Hematopoietic multipotent progenitor cell treated with erythropoietin and hydrocortisone succinate and interleukin-3 and kit ligand, for 17 days (in vitro differentiated cells): Measurements from ENCODE around the gene TCP1.
"Not testable (repeated sequence)": the region's sequence is repeated elsewhere in the genome, so short reads cannot be mapped to it uniquely, and the experiment has no call there.

Experiments
- DNase-seq: peaks from one replicate; pipeline ENCODE4 v3.0.0-alpha.2; 2015; ENCODE audit warnings: low spot score

TCP1 gene

DNA sequence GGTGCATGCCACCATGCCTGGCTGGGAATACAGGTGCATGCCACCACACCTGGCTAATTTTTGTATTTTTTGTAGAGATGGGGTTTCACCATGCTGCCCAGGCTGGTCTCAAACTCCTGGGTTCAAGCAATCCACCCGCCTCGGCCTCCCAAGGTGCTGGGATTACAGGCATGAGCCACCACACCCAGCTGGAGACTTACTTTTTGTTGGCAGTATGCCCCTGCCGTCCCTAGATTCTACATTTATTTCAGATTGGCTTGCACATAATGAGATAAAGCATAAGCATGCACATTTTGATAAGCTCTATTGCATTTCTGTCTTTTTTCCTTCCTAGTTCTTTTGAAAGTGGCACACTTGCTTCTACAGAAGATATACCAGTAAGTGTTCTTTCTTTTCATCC, 27.4 kb upstream of the TCP1 start:
- DNase-seq = not testable (repeated sequence)

DNA sequence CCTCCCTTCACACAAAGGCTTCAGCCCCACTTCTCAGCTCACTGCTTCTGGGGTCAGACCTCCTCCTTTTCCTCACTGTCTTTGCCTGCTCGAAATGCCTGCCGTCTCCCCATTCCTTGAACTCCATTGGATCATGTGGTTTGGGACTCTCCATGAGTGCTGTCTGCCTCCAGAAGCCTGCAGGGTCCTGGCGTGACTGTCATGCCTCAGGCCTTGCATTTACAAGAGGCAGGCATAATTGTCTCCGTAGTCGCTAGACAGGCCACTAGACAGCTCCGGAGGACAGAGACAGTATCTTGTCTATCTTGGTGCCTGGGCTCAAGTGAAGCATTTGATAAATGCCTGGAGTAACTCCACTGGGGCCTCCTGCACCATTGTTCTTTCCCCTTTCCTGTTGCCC, 26.0 kb upstream of the TCP1 start:
- DNase-seq = no peak

- no peak for DNase-seq
These were observed 24.4 kb upstream of the TCP1 start for GRCh38 chr6:159813781-159814180.

GRCh38 chr6:159809149-159809548, 19.7 kb upstream of the TCP1 start:
- DNase-seq = no peak

DNA sequence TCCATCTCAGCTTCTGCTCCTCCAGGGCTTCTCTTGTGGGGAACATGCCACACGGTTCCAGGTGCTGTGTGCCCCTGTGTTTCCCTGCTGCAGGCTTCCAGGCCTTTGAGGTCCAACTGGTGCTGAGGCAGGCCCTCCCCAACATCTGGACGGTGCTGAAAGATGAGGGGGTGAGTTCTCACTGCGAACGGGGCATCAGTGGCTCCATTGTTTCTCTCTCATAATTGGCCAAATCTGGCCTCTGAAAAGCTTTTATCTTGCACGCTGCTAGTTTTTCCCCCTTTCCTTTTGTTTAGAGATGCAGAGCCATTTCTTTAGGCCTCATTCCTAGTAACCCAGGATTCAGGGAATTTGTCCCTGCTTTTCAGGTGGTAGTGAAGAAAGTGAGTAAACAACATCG, 19.2 kb upstream of the TCP1 start:
- no peak for DNase-seq

GRCh38 chr6:159807150-159807858, 17.9 kb upstream of the TCP1 start:
- no peak for DNase-seq

- DNase-seq = no peak
These were observed 16.6 kb upstream of the TCP1 start for GRCh38 chr6:159806021-159806458.

- DNase-seq = no peak
These were observed 16.1 kb upstream of the TCP1 start for GRCh38 chr6:159805440-159806020.

DNA sequence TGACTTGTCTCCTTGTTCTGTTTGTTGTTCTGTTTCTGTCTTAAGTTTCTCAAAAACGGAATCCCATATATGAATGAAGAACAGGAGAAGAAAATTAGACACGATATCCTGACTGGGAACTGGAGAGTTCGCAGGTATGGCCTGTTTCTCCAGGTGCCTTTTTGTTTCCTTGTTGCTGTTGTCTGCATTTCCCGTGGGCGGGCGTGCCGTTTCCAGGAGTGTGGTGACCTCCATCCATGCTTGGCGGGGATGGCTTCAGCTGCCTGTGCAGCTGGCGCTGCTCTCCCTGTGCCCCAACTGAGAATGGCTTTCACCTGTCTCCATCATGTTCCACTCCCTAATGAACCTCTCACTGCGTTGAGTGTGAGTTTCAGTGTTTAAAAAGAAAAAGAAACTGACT, 15.1 kb upstream of the TCP1 start:
- DNase-seq = no peak

DNA sequence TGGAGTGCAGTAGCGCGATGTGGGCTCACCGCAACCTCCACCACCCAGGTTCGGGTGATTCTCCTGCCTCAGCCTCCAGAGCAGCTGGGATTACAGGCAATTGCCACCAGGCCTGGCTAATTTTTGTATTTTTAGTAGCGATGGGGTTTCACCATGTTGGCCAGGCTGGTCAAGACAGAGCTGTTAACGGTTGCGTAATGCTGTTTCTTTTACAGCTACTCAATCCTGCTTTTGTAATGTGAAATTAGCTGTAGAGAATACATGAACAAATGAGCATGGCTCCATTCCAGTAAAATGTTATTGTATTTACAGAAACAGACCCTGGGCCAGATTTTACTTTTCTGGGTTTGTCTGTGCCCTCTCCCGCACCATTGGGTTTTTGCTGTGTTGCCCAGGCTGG, 12.5 kb upstream of the TCP1 start:
- DNase-seq = no peak

GRCh38 chr6:159800141-159800865, 10.9 kb upstream of the TCP1 start, which contains the start of gene PNLDC1:
PNLDC1 (plus strand) TSS chr6:159800276; CDS start chr6:159800308, 32 bp downstream.
- DNase-seq = no peak

DNA sequence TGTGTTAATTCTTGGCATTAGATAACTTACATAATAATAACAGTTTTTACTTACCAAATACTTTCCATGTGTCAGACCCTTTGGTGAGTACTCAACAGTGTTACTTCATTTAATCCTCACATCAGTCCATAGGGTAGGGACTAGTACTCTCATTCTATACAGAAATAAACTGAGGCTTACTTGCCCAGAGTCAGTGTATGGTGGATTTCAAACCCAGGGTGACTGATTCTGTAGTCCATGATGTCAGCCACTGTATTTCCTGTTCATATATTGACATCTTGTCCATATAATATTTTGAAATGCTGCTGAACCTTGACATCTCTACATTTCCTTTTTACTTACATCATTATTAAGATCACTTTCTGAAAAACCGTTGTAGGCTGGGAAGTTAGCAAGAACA, 8.2 kb upstream of the TCP1 start:
- no peak for DNase-seq

DNA sequence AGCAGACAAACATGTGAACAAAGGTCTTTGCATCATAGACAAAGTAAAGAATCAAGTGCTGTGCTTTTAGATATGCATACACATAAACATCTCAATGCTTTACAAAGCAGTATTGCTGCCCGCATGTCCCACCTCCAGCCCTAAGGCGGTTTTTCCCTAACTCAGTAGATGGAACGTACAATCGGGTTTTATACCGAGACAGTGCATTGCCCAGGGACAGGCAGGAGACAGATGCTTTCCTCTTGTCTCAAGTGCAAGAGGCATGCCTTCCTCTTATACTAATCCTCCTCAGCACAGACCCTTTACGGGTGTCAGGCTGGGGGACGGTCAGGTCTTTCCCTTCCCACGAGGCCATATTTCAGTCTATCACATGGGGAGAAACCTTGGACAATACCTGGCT, 5.6 kb upstream of the TCP1 start:
- not testable (repeated sequence) for DNase-seq

- peak; percentile 40 for DNase-seq
These were observed 1.7 kb upstream of the TCP1 start for GRCh38 chr6:159790956-159791598.

DNA sequence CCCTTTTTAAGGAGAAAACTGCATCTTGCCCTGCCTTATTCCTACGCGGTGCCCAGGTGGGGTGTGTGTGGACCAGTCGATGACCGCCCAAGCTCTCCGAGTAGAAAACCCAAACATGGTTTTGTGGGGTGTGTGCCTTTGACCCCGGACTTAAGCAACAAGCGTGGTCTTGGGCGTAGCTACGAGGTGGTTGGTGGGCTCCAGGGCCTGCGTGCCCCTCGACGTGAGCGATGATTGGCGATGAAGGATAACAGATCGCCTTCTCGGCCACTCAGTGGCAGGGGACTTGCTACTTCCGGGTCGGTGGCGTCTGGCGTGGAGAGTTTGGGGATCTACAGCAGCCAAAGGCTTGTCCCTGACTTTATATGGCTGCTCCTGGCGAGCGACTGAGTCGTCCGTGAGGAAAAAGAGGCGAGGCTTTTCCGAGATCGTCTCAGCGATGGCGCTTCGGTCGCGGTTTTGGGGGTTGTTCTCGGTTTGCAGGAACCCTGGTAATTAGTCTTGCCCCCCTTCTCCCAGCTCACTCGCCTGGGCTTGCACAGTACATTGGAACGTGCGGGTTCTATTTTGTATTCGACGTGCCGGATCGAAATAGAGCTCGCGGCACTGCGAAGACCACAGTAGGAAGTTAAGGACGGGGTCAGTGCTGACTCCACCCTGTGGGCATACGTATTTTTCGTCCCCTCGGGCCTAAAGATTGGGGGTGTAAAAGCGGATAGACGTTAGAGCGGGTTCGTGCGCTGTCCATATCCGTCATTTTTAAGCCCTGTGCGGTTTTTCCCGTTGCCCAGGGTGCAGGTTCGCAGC, 950 bp upstream of the TCP1 start, which contains the start of gene MRPL18:
TSS of gene MRPL18 (plus strand) at position 319 of the 807 bp plus-strand sequence. CDS start at position 440, 121 bp downstream.
- DNase-seq = peak; percentile 90

GRCh38 chr6:159788753-159789376, 537 bp downstream of the TCP1 start:
- DNase-seq = peak; percentile 52

DNA sequence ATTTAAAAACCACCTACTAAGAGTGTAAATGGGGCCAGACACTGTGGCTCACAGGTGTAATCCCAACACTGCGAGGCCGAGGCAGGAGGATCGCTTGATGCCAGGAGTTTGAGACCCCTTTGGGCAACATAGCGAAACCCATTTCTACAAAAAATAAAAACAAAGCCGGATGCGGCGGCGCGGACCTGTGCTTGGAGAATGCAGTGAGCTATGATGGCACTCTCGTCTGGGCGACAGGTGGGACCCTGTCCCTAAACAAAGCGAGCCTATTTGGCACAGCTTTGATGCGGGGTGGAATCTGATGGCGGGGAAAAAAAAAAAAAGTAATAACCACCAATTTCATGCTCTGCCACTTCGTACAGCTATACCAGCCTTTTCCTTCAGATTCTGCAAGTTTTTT, 1.1 kb downstream of the TCP1 start:
- no peak for DNase-seq

DNA sequence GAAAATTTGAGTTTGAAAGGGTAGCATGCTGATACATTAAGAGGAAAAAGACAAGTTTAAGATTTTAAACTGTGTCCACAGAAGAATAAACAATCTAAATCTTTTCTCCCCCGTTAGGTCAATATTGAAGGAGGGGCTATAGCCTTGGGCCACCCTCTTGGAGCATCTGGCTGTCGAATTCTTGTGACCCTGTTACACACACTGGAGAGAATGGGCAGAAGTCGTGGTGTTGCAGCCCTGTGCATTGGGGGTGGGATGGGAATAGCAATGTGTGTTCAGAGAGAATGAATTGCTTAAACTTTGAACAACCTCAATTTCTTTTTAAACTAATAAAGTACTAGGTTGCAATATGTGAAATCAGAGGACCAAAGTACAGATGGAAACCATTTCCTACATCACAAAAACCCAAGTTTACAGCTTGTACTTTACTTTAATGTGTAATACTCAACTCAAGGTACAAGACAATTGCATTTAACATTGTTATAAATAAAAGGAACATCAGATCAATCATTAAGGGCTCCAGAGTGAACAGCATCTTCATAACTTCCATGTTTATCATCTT, 10.8 kb downstream of the TCP1 start:
- no peak for DNase-seq

DNA sequence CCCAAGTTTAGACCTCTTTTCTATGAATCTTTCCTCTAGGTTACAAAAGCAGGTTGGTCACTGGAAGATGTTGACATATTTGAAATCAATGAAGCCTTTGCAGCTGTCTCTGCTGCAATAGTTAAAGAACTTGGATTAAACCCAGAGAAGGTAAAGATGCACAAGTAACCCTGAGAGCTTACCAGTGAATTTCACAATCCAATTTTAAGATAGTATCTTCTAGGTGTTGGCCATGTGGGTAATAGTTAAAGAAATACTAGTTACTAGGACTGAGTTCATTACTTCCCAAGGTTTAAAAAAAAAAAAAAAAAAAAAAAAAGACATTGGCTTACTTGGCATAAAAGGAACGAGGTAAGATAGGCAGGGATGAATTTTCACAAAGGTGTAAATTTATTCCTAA, 11.3 kb downstream of the TCP1 start:
- no peak for DNase-seq

- no peak for DNase-seq
These were observed 12.0 kb downstream of the TCP1 start for GRCh38 chr6:159777240-159777904.
